K562 (cell line): ENCODE measurements around the gene ENOX2. TPM values are rescaled to one million over a fixed set of nuclear protein-coding genes. Genes with fewer than 3 reads are reported as not detected.

ENCODE experiments used
- ATAC-seq: fragments of 200-7000 bp; cut with Tn5 transposase; 3 replicates; pipeline ENCODE4 v1.9.1; 2020; ENCODE audit warnings: moderate library complexity
- BruUV-seq: library from RNA; stranded (reverse); fragments of 400-500 nt; replicated peaks from 2 replicates; lab custom pipeline; 2021; lab: Mats Ljungman, UMichigan
- CTCF ChIA-PET: fragments of 300-600 bp; formaldehyde crosslinking; extraction: SDS; loops from one replicate; lab custom pipeline; 2021; ENCODE audit warnings: low intra/inter-chr PET ratio; lab: Yijun Ruan, JAX
- POLR2A ChIA-PET: fragments of 300-600, 350-650 bp; sonication (Branson Sonifier 250); formaldehyde crosslinking; extraction: SDS; loops from one replicate; lab custom pipeline; 2021; ENCODE audit warnings: antibody characterized with exemption, inconsistent platforms; lab: Yijun Ruan, JAX
- DNase-seq, 4 experiments: peaks; one replicate each; pipeline versions ENCODE4 v3.0.0 to v3.0.0-alpha.2; 2011 to 2018; ENCODE audit warnings: low spot score in 3 of 4, mixed read lengths in 3 of 4; ENCODE audit errors: extremely low read depth in 1 of 4
- FAIRE-seq: peaks from 2 replicates; lab custom pipeline; 2011; peaks lifted over from hg19 to GRCh38; lab: Jason Lieb, UNC
- H2AFZ ChIP-seq: 2 replicates; pipeline ENCODE4 v1.6.0; 2011; ENCODE audit warnings: low read depth, low read length, control low read depth, inconsistent platforms
- H3K27ac ChIP-seq: fragments of 200-600 bp; 3 replicates; pipeline ENCODE4 v1.8.0; 2011; ENCODE audit warnings: low read depth, mild to moderate bottlenecking, control low read depth, inconsistent platforms, low read length, moderate library complexity, mixed read lengths; ENCODE audit errors: extremely low read depth
- H3K27me3 ChIP-seq, 2 experiments: fragments of 300-600 bp in 1 of 2; 2 replicates in 1 of 2; 3 replicates in 1 of 2; pipeline versions ENCODE4 v1.6.0 to v1.8.0; 2011; ENCODE audit warnings: inconsistent platforms in 2 of 2, low read length in 2 of 2, mild to moderate bottlenecking in 1 of 2, mixed read lengths in 1 of 2, moderate library complexity in 1 of 2; ENCODE audit not compliant: control insufficient read depth in 2 of 2, insufficient read depth in 2 of 2
- H3K36me3 ChIP-seq: fragments of 300-600 bp; 3 replicates; pipeline ENCODE4 v1.8.0; 2011; ENCODE audit warnings: mild to moderate bottlenecking, low read length, inconsistent platforms; ENCODE audit not compliant: control insufficient read depth, insufficient read depth
- H3K4me1 ChIP-seq, 2 experiments: fragments of 200-600 bp in 1 of 2; replicated peaks in 1 of 2; 2 replicates in 1 of 2; 3 replicates in 1 of 2; pipeline versions ENCODE4 v1.5.1 to v1.8.0; 2011; ENCODE audit warnings: inconsistent platforms in 2 of 2, low read length in 2 of 2, mild to moderate bottlenecking in 1 of 2, mixed read lengths in 1 of 2, moderate library complexity in 1 of 2; ENCODE audit not compliant: control insufficient read depth in 2 of 2, insufficient read depth in 2 of 2
- H3K4me2 ChIP-seq: 2 replicates; pipeline ENCODE4 v1.6.1; 2011; ENCODE audit warnings: low read length, control low read depth, inconsistent platforms, mixed read lengths; ENCODE audit not compliant: insufficient read depth
- H3K4me3 ChIP-seq: fragments of 200-600 bp; sonication (generic), shearing (Covaris generic); 2 replicates; pipeline ENCODE4 v1.5.1; 2016; ENCODE audit warnings: control low read depth, inconsistent platforms
- H3K79me2 ChIP-seq: fragments of 200-600 bp; 3 replicates; pipeline ENCODE4 v1.8.0; 2011; ENCODE audit warnings: low read length, inconsistent platforms; ENCODE audit not compliant: control insufficient read depth, insufficient read depth
- H3K9ac ChIP-seq, 2 experiments: 2 replicates each; pipeline versions ENCODE4 v1.6.0 to v1.6.1; 2011; ENCODE audit warnings: low read depth in 2 of 2, low read length in 2 of 2, control low read depth in 1 of 2, inconsistent platforms in 1 of 2, mild to moderate bottlenecking in 1 of 2, mixed read lengths in 1 of 2; ENCODE audit not compliant: insufficient read depth in 1 of 2
- H3K9me1 ChIP-seq: one replicate; pipeline ENCODE4 v1.6.0; 2011; ENCODE audit warnings: inconsistent platforms, mild to moderate bottlenecking, low read length, moderate library complexity; ENCODE audit not compliant: control insufficient read depth, insufficient read depth
- H3K9me3 ChIP-seq: replicated peaks from 2 replicates; pipeline ENCODE4 v1.5.1; 2011; ENCODE audit warnings: low read depth, low read length, inconsistent platforms; ENCODE audit not compliant: control insufficient read depth, insufficient read depth
- H4K20me1 ChIP-seq: replicated peaks from 2 replicates; pipeline ENCODE4 v1.6.1; 2011; ENCODE audit warnings: low read length, inconsistent platforms, mixed read lengths; ENCODE audit not compliant: control insufficient read depth, insufficient read depth
- C11orf30 ChIP-seq: fragments of 450-650 bp; IDR thresholded peaks from 2 replicates; pipeline ENCODE4 v1.6.1; 2016; ENCODE audit warnings: low read depth, mild to moderate bottlenecking
- CGGBP1 ChIP-seq: fragments of 250-450 bp; sonication (Bioruptor Pico); IDR thresholded peaks from 2 replicates; pipeline ENCODE4 v1.9.0; 2021; ENCODE audit warnings: mild to moderate bottlenecking
- HDAC6 ChIP-seq: IDR thresholded peaks from 2 replicates; pipeline ENCODE4 v1.6.1; 2012; ENCODE audit warnings: low read depth, mild to moderate bottlenecking, control low read depth, inconsistent platforms, low read length, moderate library complexity
- JUN ChIP-seq, 2 experiments: sonication (generic) in 1 of 2; formaldehyde crosslinking in 1 of 2; IDR thresholded peaks; 2 replicates each; pipeline versions ENCODE4 v1.6.1 to v1.8.0; 2012 to 2022; ENCODE audit warnings: borderline replicate concordance in 2 of 2, mild to moderate bottlenecking in 2 of 2, improper control_type of control experiment in 1 of 2, low read depth in 1 of 2, low read length in 1 of 2, missing genetic modification reagents in 1 of 2
- KLF13 ChIP-seq: fragments of 450-650 bp; IDR thresholded peaks from 2 replicates; pipeline ENCODE4 v1.6.1; 2016; ENCODE audit warnings: missing genetic modification characterization, low read depth, mild to moderate bottlenecking, missing compliant biosample characterization, moderate library complexity, borderline replicate concordance
- MCM3 ChIP-seq: fragments of 450-650 bp; IDR thresholded peaks from 2 replicates; pipeline ENCODE4 v1.6.1; 2016
- PHTF2 ChIP-seq: fragments of 250-450 bp; sonication (Bioruptor Pico); IDR thresholded peaks from 2 replicates; pipeline ENCODE4 v1.5.0; 2021; ENCODE audit warnings: mild to moderate bottlenecking
- SOX6 ChIP-seq: fragments of 450-650 bp; IDR thresholded peaks from 2 replicates; pipeline ENCODE4 v1.6.1; 2014; ENCODE audit warnings: mild to moderate bottlenecking
- TRIM24 ChIP-seq, 2 experiments: fragments of 450-650 bp; IDR thresholded peaks; 2 replicates each; pipeline ENCODE4 v1.6.1; 2016
- ZBTB12 ChIP-seq: fragments of 250-450 bp; sonication (Bioruptor Pico); IDR thresholded peaks from 2 replicates; pipeline ENCODE4 v1.4.0; 2020
- ZNF316 ChIP-seq: fragments of 450-650 bp; IDR thresholded peaks from 2 replicates; pipeline ENCODE4 v1.6.1; 2016
- ZNF75A ChIP-seq: fragments of 450-650 bp; formaldehyde crosslinking; IDR thresholded peaks from 2 replicates; pipeline ENCODE4 v1.4.0; 2020; ENCODE audit warnings: mild to moderate bottlenecking
- WGBS: fragments of 100-300 bp; shearing (Covaris generic); methylation state at CpG from one replicate; pipeline ENCODE4 v1.1.6; 2016; ENCODE audit warnings: low coverage, mixed read lengths; ENCODE audit not compliant: insufficient coverage; ENCODE audit errors: missing lambda C conversion rate; 5-methylcytosine and 5-hydroxymethylcytosine counted together
- in situ Hi-C: fragments of 300-500 bp; cut with MboI; formaldehyde crosslinking; loops from 4 replicates; pipeline ENCODE4 v1.15.0; 2018; ENCODE audit warnings: inconsistent platforms, mixed read lengths
- intact Hi-C: fragments of 100-400 bp; cut with micrococcal nuclease; formaldehyde crosslinking; loops from 2 replicates; pipeline ENCODE4 v1.14.2; 2022
- polyA plus RNA-seq, 8 experiments: library from polyadenylated mRNA; depleted of rRNA in 4 of 8; stranded (reverse) in 5 of 8; unstranded in 3 of 8; fragments of >200 nt; fragmentation: Nextera tagmentation in 2 of 8; fragmentation: Illumina TruSeq in 1 of 8; extraction: Ambion mirVana in 2 of 8; extraction: Trizol in 1 of 8; gene quantifications; 2 replicates each; pipeline versions ENCODE4 v1.2.1 to v1.2.3, GENCODE V29; 2011 to 2014; ENCODE audit warnings: inconsistent platforms in 1 of 8, missing spikeins in 1 of 8
- total RNA-seq, 7 experiments: library from RNA; depleted of rRNA in 6 of 7; stranded (reverse); fragments of >200 nt in 6 of 7; fragmentation: Illumina TruSeq in 2 of 7; extraction: Trizol in 2 of 7; gene quantifications; 2 replicates each; pipeline versions ENCODE4 v1.2.1 to v1.2.3, GENCODE V29; 2011 to 2021; ENCODE audit warnings: low replicate concordance in 1 of 7

ENOX2 gene
- total and polyA plus RNA-seq, 9 of the 15 experiments (the other 6 are each of a cell fraction or from before 2014, with no cell fraction given), result 6.1 to 24.0 (median 13.8) TPM

GRCh38 chrX:130884627-130885026 is 18.4 kb downstream of the ENOX2 start:
- CTCF ChIA-PET, result no interaction called here
- H3K9me1 ChIP-seq, result no peaks in the 10 kb centered on the region
- in situ Hi-C loops (no loop called here), intact Hi-C loops (no loop called here)
- H3K79me2 ChIP-seq, result no peaks in the 10 kb centered on the region
- no peak overlapping the region for H3K4me3 ChIP-seq
- no peaks in the 10 kb centered on the region for H3K27me3 ChIP-seq
- H4K20me1 ChIP-seq, result 0 out of 2 replicates have a peak, but pooled peaks cover 3% of the 10 kb centered on the region
- no peaks in the 10 kb centered on the region for H3K9me3 ChIP-seq
- FAIRE-seq (peak; percentile 73), ATAC-seq (no peak), DNase-seq (no peak)
- BruUV-seq, result no TSS peak
- TF ChIP-seq SOX6 (no peak), MCM3 (no peak), ZNF316 (peak; percentile 73), C11orf30 (0 out of 2 replicates have a peak, but pooled peaks have one; percentile 27)
- H3K27ac ChIP-seq, result no peak overlapping the region
- no peaks in the 10 kb centered on the region for H3K36me3 ChIP-seq
- H3K9ac ChIP-seq, result no peak overlapping the region
- POLR2A ChIA-PET, result no interaction called here
- H3K4me2 ChIP-seq, result no peak overlapping the region
- H2AFZ ChIP-seq, result no peak overlapping the region
- peaks cover 0 to 6% of the 10 kb centered on the region in 2 experiments; a peak in 2 of 5 replicates for H3K4me1 ChIP-seq

- DNase-seq, result no peak
- Histone ChIP-seq H3K36me3 (no peaks in the 10 kb centered on the region), H3K79me2 (no peaks in the 10 kb centered on the region), H2AFZ (0 out of 2 replicates have a peak overlapping the region, but pooled peaks have one; percentile 43), H4K20me1 (no peaks in the 10 kb centered on the region), H3K27ac (no peak overlapping the region), H3K27me3 (no peaks in the 10 kb centered on the region), H3K4me3 (no peak overlapping the region), H3K9me1 (no peaks in the 10 kb centered on the region), H3K9me3 (no peaks in the 10 kb centered on the region), H3K9ac (no peak overlapping the region), H3K4me2 (no peak overlapping the region), H3K4me1 (peaks cover 0 to 18% of the 10 kb centered on the region in 2 experiments; a peak in 2 of 5 replicates)
- ChIA-PET CTCF (no interaction called here), POLR2A (no interaction called here)
- in situ Hi-C loops (no loop called here), intact Hi-C loops (no loop called here)
- BruUV-seq, result no TSS peak
- WGBS, result 37% methylated on average over 2 of the region's 2 CpGs
- ATAC-seq, result no peak
- TF ChIP-seq ZNF75A (CRISPR knock-in tag), result no peak
- no peak for TF ChIP-seq ZBTB12 (CRISPR knock-in tag)
- TF ChIP-seq CGGBP1, result no peak
- no peak for TF ChIP-seq JUN (IDR thresholded peaks at IDR 0.05; ENCODE audit: borderline replicate concordance, low read depth, low read length)
- TF ChIP-seq JUN (CRISPR knock-in tag; IDR thresholded peaks at IDR 0.05; ENCODE audit: borderline replicate concordance), result no peak
- no peak for TF ChIP-seq PHTF2
- no peak for TF ChIP-seq KLF13
- no peak for TF ChIP-seq HDAC6
- no peak for TF ChIP-seq TRIM24 (IDR thresholded peaks at IDR 0.05)
- FAIRE-seq, result no peak
Observed at GRCh38 chrX:130879869-130880268, 23.1 kb downstream of the ENOX2 start.
